Lower leg skin (tissue), 4 donors: ENCODE results near the gene CYFIP2. TPM values are rescaled to one million over a fixed set of nuclear protein-coding genes. Genes with fewer than 3 reads are reported as not detected.

Source experiments
- DNase-seq, 2 donors: peaks; one replicate each; pipeline ENCODE4 v3.0.0-alpha.2; 2019; ENCODE audit warnings: low spot score in 2 of 2
- H3K4me3 ChIP-seq: fragments of 200-600 bp; sonication (generic); 2 replicates; pipeline ENCODE4 v1.5.1; 2017; ENCODE audit warnings: mild to moderate bottlenecking, low read depth; ENCODE audit not compliant: poor library complexity, severe bottlenecking
- CTCF ChIP-seq, 3 donors: fragments of 450-650 bp; IDR thresholded peaks; one replicate each; pipeline ENCODE4 v1.5.1; 2016; ENCODE audit warnings: antibody characterized with exemption in 3 of 3, mild to moderate bottlenecking in 3 of 3, moderate library complexity in 2 of 3
- POLR2A ChIP-seq, 2 donors: fragments of 450-650 bp; IDR thresholded peaks; one replicate each; pipeline ENCODE4 v1.6.1; 2016 to 2017; ENCODE audit warnings: antibody characterized with exemption in 2 of 2, mild to moderate bottlenecking in 1 of 2, moderate library complexity in 1 of 2
- WGBS, 2 donors: methylation state at CpG; one replicate each; pipeline ENCODE4 v1.1.5; 2018; 5-methylcytosine and 5-hydroxymethylcytosine counted together
- intact Hi-C: fragments of 100-400 bp; cut with DNase I; formaldehyde crosslinking; loops from one replicate; pipeline ENCODE4 v1.15.0; 2023; ENCODE audit warnings: low total_unique reads
- total RNA-seq, 4 donors: library from RNA; depleted of rRNA; stranded (reverse); fragments of >200 nt; gene quantifications; one replicate each; pipeline ENCODE4 v1.1.0, GENCODE V29; 2016

CYFIP2 gene
- total RNA-seq, 4 donors from 2014 or later: 3.2 to 16.2 (median 7.0) TPM

- no peak overlapping the region for H3K4me3 ChIP-seq
- 89 to 91% methylated on average over 4 of the region's 4 CpGs for WGBS, 2 donors
- no peak for DNase-seq
- intact Hi-C loops: no loop called here
- TF ChIP-seq POLR2A (IDR thresholded peaks at IDR 0.05) (no peak), CTCF (IDR thresholded peaks at IDR 0.05) (no peak)
Observed at GRCh38 chr5:157269761-157270272, 3.9 kb downstream of the CYFIP2 start.

- TF ChIP-seq CTCF (IDR thresholded peaks at IDR 0.05) (no peak), POLR2A (IDR thresholded peaks at IDR 0.05) (no peak)
- no peak overlapping the region for H3K4me3 ChIP-seq
- DNase-seq: no peak
- intact Hi-C loops: no loop called here
- WGBS, 2 donors: 77 to 83% methylated on average over 3 of the region's 3 CpGs
Observed at GRCh38 chr5:157270771-157271170, 4.8 kb downstream of the CYFIP2 start.

GRCh38 chr5:157271740-157272271 lies 5.9 kb downstream of the CYFIP2 start:
- no peak for DNase-seq
- no peak overlapping the region for H3K4me3 ChIP-seq
- WGBS, 2 donors: 85 to 86% methylated on average over 12 of the region's 12 CpGs
- TF ChIP-seq POLR2A (IDR thresholded peaks at IDR 0.05) (no peak), CTCF (IDR thresholded peaks at IDR 0.05) (no peak)
- intact Hi-C loops: no loop called here

GRCh38 chr5:157273131-157273556 lies 7.2 kb downstream of the CYFIP2 start:
- 63 to 79% methylated on average over 1 of the region's 1 CpG for WGBS, 2 donors
- H3K4me3 ChIP-seq: no peak overlapping the region
- intact Hi-C loops: no loop called here
- DNase-seq: no peak
- TF ChIP-seq CTCF (IDR thresholded peaks at IDR 0.05): no peak
- no peak for TF ChIP-seq POLR2A (IDR thresholded peaks at IDR 0.05)

- H3K4me3 ChIP-seq: no peak overlapping the region
- intact Hi-C loops: no loop called here
- 92 to 96% methylated on average over 1 of the region's 1 CpG for WGBS, 2 donors
- no peak for DNase-seq
- TF ChIP-seq CTCF (IDR thresholded peaks at IDR 0.05) (no peak), POLR2A (IDR thresholded peaks at IDR 0.05) (no peak)
Observed at GRCh38 chr5:157275403-157275802, 9.5 kb downstream of the CYFIP2 start.
